Stomach (tissue), 4 donors: ENCODE measurements around the gene TF.

ENCODE experiments used
- CTCF ChIP-seq, 7 experiments: fragments of 450-650 bp in 4 of 7; fragments of 200-600 bp in 3 of 7; sonication (generic) in 3 of 7; IDR thresholded peaks; one replicate each; pipeline ENCODE4 v1.5.1; 2016 to 2019; ENCODE audit warnings: antibody characterized with exemption in 7 of 7, control low read depth in 2 of 7, mild to moderate bottlenecking in 1 of 7
- EP300 ChIP-seq: sonication (generic); formaldehyde crosslinking; IDR thresholded peaks from one replicate; pipeline ENCODE4 v1.6.1; 2017; ENCODE audit warnings: antibody characterized with exemption
- POLR2A ChIP-seq, 4 donors: fragments of 450-650 bp; IDR thresholded peaks; one replicate each; pipeline ENCODE4 v1.6.1; 2016; ENCODE audit warnings: antibody characterized with exemption in 4 of 4, control low read depth in 2 of 4, mild to moderate bottlenecking in 1 of 4, moderate library complexity in 1 of 4
- POLR2AphosphoS5 ChIP-seq, 3 donors: sonication (generic); formaldehyde crosslinking; IDR thresholded peaks; one replicate each; pipeline ENCODE4 v1.6.1; 2016; ENCODE audit warnings: antibody characterized with exemption in 3 of 3

GRCh38 chr3:133805384-133805701 is 59.1 kb downstream of the TF start:
- TF ChIP-seq POLR2A (IDR thresholded peaks at IDR 0.05): no peak
- TF ChIP-seq CTCF (IDR thresholded peaks at IDR 0.05): no peak
- no peak for TF ChIP-seq POLR2AphosphoS5 (IDR thresholded peaks at IDR 0.05)
- TF ChIP-seq EP300: no peak
